Liver (tissue), 9 donors: ENCODE results near the gene FZD4. TPM values are rescaled to one million over a fixed set of nuclear protein-coding genes. Genes with fewer than 3 reads are reported as not detected.

ENCODE experiments used
- DNase-seq: peaks from one replicate; pipeline ENCODE4 v3.0.0-alpha.2; 2017; ENCODE audit warnings: low spot score
- H3K27ac ChIP-seq, 2 donors: one replicate each; pipeline ENCODE4 v1.7.0; 2013; ENCODE audit warnings: inconsistent platforms in 2 of 2, low read length in 2 of 2, control low read depth in 1 of 2, low read depth in 1 of 2, mild to moderate bottlenecking in 1 of 2
- H3K27me3 ChIP-seq, 4 donors: one replicate each; pipeline versions ENCODE4 v1.6.1 to v1.7.0; 2013; ENCODE audit warnings: low read length in 3 of 4, inconsistent platforms in 1 of 4, mild to moderate bottlenecking in 1 of 4, moderate library complexity in 1 of 4; ENCODE audit not compliant: control insufficient read depth in 4 of 4, insufficient read depth in 4 of 4
- H3K36me3 ChIP-seq, 4 donors: one replicate each; pipeline versions ENCODE4 v1.6.1 to v1.7.0; 2013; ENCODE audit warnings: low read length in 3 of 4, mild to moderate bottlenecking in 3 of 4, low read depth in 1 of 4, moderate library complexity in 1 of 4; ENCODE audit not compliant: control insufficient read depth in 4 of 4, insufficient read depth in 3 of 4
- H3K4me1 ChIP-seq, 4 donors: one replicate each; pipeline versions ENCODE4 v1.6.1 to v1.7.0; 2013; ENCODE audit warnings: low read length in 3 of 4, mild to moderate bottlenecking in 3 of 4, moderate library complexity in 1 of 4; ENCODE audit not compliant: control insufficient read depth in 4 of 4, insufficient read depth in 4 of 4
- H3K4me3 ChIP-seq, 3 donors: one replicate each; pipeline versions ENCODE4 v1.6.1 to v1.7.0; 2013; ENCODE audit warnings: low read length in 3 of 3, control low read depth in 1 of 3, low read depth in 1 of 3, mild to moderate bottlenecking in 1 of 3
- H3K9ac ChIP-seq, 2 donors: one replicate each; pipeline ENCODE4 v1.7.0; 2013; ENCODE audit warnings: low read length in 2 of 2, mild to moderate bottlenecking in 2 of 2, moderate library complexity in 2 of 2, control low read depth in 1 of 2, low read depth in 1 of 2
- H3K9me3 ChIP-seq, 4 donors: one replicate each; pipeline versions ENCODE4 v1.6.1 to v1.7.0; 2013; ENCODE audit warnings: low read length in 3 of 4; ENCODE audit not compliant: control insufficient read depth in 4 of 4
- EGR1 ChIP-seq, 2 donors: IDR thresholded peaks; 2 replicates each; pipeline ENCODE4 v1.6.1; 2016 to 2018; ENCODE audit warnings: antibody characterized with exemption in 2 of 2, low read depth in 2 of 2
- FOXA2 ChIP-seq: IDR thresholded peaks from 2 replicates; pipeline ENCODE4 v1.6.1; 2016; ENCODE audit warnings: antibody characterized with exemption
- GABPA ChIP-seq, 2 donors: IDR thresholded peaks in 1 of 2; conservative IDR thresholded peaks in 1 of 2; 2 replicates each; pipeline ENCODE4 v1.6.1; 2016; ENCODE audit warnings: antibody characterized with exemption in 2 of 2, mild to moderate bottlenecking in 1 of 2, moderate library complexity in 1 of 2
- HNF4A ChIP-seq, 2 donors: conservative IDR thresholded peaks; 2 replicates each; pipeline ENCODE4 v1.6.1; 2016; ENCODE audit warnings: antibody characterized with exemption in 2 of 2, mild to moderate bottlenecking in 2 of 2
- HNF4G ChIP-seq: IDR thresholded peaks from 2 replicates; pipeline ENCODE4 v1.6.1; 2016; ENCODE audit warnings: antibody characterized with exemption
- JUND ChIP-seq, 2 donors: IDR thresholded peaks; 2 replicates each; pipeline ENCODE4 v1.6.1; 2016; ENCODE audit warnings: antibody characterized with exemption in 2 of 2
- NR2F2 ChIP-seq: IDR thresholded peaks from 2 replicates; pipeline ENCODE4 v1.6.1; 2016; ENCODE audit warnings: antibody characterized with exemption
- RAD21 ChIP-seq, 2 donors: IDR thresholded peaks; 2 replicates each; pipeline ENCODE4 v1.6.1; 2016; ENCODE audit warnings: antibody characterized with exemption in 2 of 2, mild to moderate bottlenecking in 2 of 2
- REST ChIP-seq: IDR thresholded peaks from 2 replicates; pipeline ENCODE4 v1.6.1; 2016; ENCODE audit warnings: antibody characterized with exemption, mild to moderate bottlenecking
- RXRA ChIP-seq, 2 donors: IDR thresholded peaks; 2 replicates each; pipeline ENCODE4 v1.6.1; 2017 to 2018; ENCODE audit warnings: antibody characterized with exemption in 2 of 2, mild to moderate bottlenecking in 1 of 2
- SP1 ChIP-seq: IDR thresholded peaks from 2 replicates; pipeline ENCODE4 v1.6.1; 2018; ENCODE audit warnings: antibody characterized with exemption, mild to moderate bottlenecking
- TAF1 ChIP-seq: conservative IDR thresholded peaks from 2 replicates; pipeline ENCODE4 v1.6.1; 2016; ENCODE audit warnings: antibody characterized with exemption, mild to moderate bottlenecking
- WGBS: extraction: QIAGEN DNeasy Blood & Tissue Kit; methylation state at CpG from one replicate; pipeline ENCODE4 v1.1.7; 2013; 5-methylcytosine and 5-hydroxymethylcytosine counted together
- polyA plus RNA-seq, 2 donors: library from polyadenylated mRNA; stranded (reverse) in 1 of 2; unstranded in 1 of 2; fragments of 200-250 nt in 1 of 2; fragments of >200 nt in 1 of 2; fragmentation: Nextera tagmentation in 1 of 2; extraction: Ambion mirVana in 1 of 2; gene quantifications; one replicate each; pipeline versions ENCODE4 v1.2.1 to v1.2.3, GENCODE V29; 2013 to 2015
- total RNA-seq, 2 donors: library from RNA; depleted of rRNA; stranded (reverse); fragments of >200 nt; gene quantifications; one replicate each; pipeline ENCODE4 v1.2.3, GENCODE V29; 2014
- TF ChIP-seq, protein P1 (sequence below): IDR thresholded peaks from 2 replicates; pipeline ENCODE4 v1.6.1; 2016; ENCODE audit warnings: antibody characterized with exemption
- TF ChIP-seq, protein P2 (sequence below): IDR thresholded peaks from 2 replicates; pipeline ENCODE4 v1.6.1; 2016; ENCODE audit warnings: antibody characterized with exemption
- TF ChIP-seq, protein P3 (sequence below): fragments of 150-350 bp; IDR thresholded peaks from 2 replicates; pipeline ENCODE4 v1.5.1; 2017; ENCODE audit warnings: improper control_type of control experiment, low read depth, low read length; ENCODE audit not compliant: missing input control
- donor health status: healthy.
- donor health status: healthy.
- donor health status: healthy.
- donor health status: healthy.
- donor health status: healthy.

Gene FZD4
- total and polyA plus RNA-seq, 4 donors = 4.9 to 23.7 (median 8.2) TPM

- no peaks in the 10 kb centered on the region for H3K36me3 ChIP-seq
- TF ChIP-seq EGR1 (IDR thresholded peaks at IDR 0.05; ENCODE audit: low read depth in 2 of 2) (no peak), FOXA2 (no peak), NR2F2 (no peak), RXRA (IDR thresholded peaks at IDR 0.05) (no peak), RAD21 (IDR thresholded peaks at IDR 0.05) (no peak), TAF1 (no peak), SP1 (no peak), JUND (IDR thresholded peaks at IDR 0.05) (no peak), REST (no peak), HNF4G (no peak), HNF4A (conservative IDR thresholded peaks at IDR 0.05) (no peak), GABPA (IDR thresholded peaks at IDR 0.05 in 1 of 2, conservative IDR thresholded peaks at IDR 0.05 in 1 of 2) (no peak)
- TF ChIP-seq, protein P1, sequence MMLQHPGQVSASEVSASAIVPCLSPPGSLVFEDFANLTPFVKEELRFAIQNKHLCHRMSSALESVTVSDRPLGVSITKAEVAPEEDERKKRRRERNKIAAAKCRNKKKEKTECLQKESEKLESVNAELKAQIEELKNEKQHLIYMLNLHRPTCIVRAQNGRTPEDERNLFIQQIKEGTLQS = no peak
- TF ChIP-seq, protein P2, sequence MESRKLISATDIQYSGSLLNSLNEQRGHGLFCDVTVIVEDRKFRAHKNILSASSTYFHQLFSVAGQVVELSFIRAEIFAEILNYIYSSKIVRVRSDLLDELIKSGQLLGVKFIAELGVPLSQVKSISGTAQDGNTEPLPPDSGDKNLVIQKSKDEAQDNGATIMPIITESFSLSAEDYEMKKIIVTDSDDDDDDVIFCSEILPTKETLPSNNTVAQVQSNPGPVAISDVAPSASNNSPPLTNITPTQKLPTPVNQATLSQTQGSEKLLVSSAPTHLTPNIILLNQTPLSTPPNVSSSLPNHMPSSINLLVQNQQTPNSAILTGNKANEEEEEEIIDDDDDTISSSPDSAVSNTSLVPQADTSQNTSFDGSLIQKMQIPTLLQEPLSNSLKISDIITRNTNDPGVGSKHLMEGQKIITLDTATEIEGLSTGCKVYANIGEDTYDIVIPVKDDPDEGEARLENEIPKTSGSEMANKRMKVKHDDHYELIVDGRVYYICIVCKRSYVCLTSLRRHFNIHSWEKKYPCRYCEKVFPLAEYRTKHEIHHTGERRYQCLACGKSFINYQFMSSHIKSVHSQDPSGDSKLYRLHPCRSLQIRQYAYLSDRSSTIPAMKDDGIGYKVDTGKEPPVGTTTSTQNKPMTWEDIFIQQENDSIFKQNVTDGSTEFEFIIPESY = no peak
- TF ChIP-seq, protein P3, sequence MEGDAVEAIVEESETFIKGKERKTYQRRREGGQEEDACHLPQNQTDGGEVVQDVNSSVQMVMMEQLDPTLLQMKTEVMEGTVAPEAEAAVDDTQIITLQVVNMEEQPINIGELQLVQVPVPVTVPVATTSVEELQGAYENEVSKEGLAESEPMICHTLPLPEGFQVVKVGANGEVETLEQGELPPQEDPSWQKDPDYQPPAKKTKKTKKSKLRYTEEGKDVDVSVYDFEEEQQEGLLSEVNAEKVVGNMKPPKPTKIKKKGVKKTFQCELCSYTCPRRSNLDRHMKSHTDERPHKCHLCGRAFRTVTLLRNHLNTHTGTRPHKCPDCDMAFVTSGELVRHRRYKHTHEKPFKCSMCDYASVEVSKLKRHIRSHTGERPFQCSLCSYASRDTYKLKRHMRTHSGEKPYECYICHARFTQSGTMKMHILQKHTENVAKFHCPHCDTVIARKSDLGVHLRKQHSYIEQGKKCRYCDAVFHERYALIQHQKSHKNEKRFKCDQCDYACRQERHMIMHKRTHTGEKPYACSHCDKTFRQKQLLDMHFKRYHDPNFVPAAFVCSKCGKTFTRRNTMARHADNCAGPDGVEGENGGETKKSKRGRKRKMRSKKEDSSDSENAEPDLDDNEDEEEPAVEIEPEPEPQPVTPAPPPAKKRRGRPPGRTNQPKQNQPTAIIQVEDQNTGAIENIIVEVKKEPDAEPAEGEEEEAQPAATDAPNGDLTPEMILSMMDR = no peak
- no peaks in the 10 kb centered on the region for H3K4me1 ChIP-seq
- H3K9me3 ChIP-seq = no peaks in the 10 kb centered on the region
- H3K9ac ChIP-seq = no peak overlapping the region
- no peaks in the 10 kb centered on the region for H3K27me3 ChIP-seq
- DNase-seq = no peak
- H3K27ac ChIP-seq = no peak overlapping the region
- 86% methylated on average over 7 of the region's 7 CpGs for WGBS
- H3K4me3 ChIP-seq = no peak overlapping the region
These were observed 36.2 kb downstream of the FZD4 start for GRCh38 chr11:86918973-86919372.

GRCh38 chr11:86918496-86918895, 36.7 kb downstream of the FZD4 start:
- Histone ChIP-seq H3K9me3 (no peaks in the 10 kb centered on the region), H3K27ac (no peak overlapping the region), H3K9ac (no peak overlapping the region), H3K4me1 (no peaks in the 10 kb centered on the region), H3K36me3 (no peaks in the 10 kb centered on the region), H3K4me3 (no peak overlapping the region), H3K27me3 (no peaks in the 10 kb centered on the region)
- WGBS = 92% methylated on average over 2 of the region's 2 CpGs
- TF ChIP-seq EGR1 (IDR thresholded peaks at IDR 0.05; ENCODE audit: low read depth in 2 of 2) (no peak), REST (no peak)
- DNase-seq = no peak
